Gastroesophageal sphincter (tissue), 3 donors: ENCODE results near the gene SCAMP3.

Experiments
- CTCF ChIP-seq, 4 experiments: fragments of 200-600 bp in 2 of 4; fragments of 450-650 bp in 2 of 4; sonication (generic) in 1 of 4; IDR thresholded peaks; one replicate each; pipeline ENCODE4 v1.5.1; 2017 to 2019; ENCODE audit warnings: antibody characterized with exemption in 4 of 4, mild to moderate bottlenecking in 2 of 4, moderate library complexity in 2 of 4
- EP300 ChIP-seq: sonication (generic); formaldehyde crosslinking; IDR thresholded peaks from one replicate; pipeline ENCODE4 v1.6.1; 2017; ENCODE audit warnings: antibody characterized with exemption, mild to moderate bottlenecking
- POLR2A ChIP-seq, 2 donors: fragments of 450-650 bp; IDR thresholded peaks; one replicate each; pipeline ENCODE4 v1.6.1; 2017; ENCODE audit warnings: antibody characterized with exemption in 2 of 2, mild to moderate bottlenecking in 2 of 2, moderate library complexity in 1 of 2
- POLR2AphosphoS5 ChIP-seq: sonication (generic); formaldehyde crosslinking; IDR thresholded peaks from one replicate; pipeline ENCODE4 v1.6.1; 2017; ENCODE audit warnings: antibody characterized with exemption

GRCh38 chr1:155300024-155300423 lies 37.9 kb upstream of the SCAMP3 start:
- TF ChIP-seq POLR2A (IDR thresholded peaks at IDR 0.05) (no peak), CTCF (IDR thresholded peaks at IDR 0.05) (no peak), EP300 (no peak), POLR2AphosphoS5 (no peak)
